RKO (cell line): Measurements from ENCODE around the gene TARBP2.

Experiments used
- DNase-seq: peaks from one replicate; pipeline ENCODE4 v3.0.0-alpha.2; 2016; ENCODE audit warnings: low spot score

Gene TARBP2

GRCh38 chr12:53500776-53501614 lies at the start of gene TARBP2:
TARBP2 (plus strand) TSS chr12:53501283; CDS start chr12:53501409, 126 bp downstream.
- peak; percentile 100 for DNase-seq

GRCh38 chr12:53451661-53452158 lies 49.4 kb upstream of the TARBP2 start, which contains the start of gene PCBP2:
PCBP2 (plus strand) TSS chr12:53452102; CDS start chr12:53454801, 2,699 bp downstream.
- peak; percentile 99 for DNase-seq

- DNase-seq, result peak; percentile 86
Observed at GRCh38 chr12:53452159-53453077, 48.7 kb upstream of the TARBP2 start.

GRCh38 chr12:53453953-53454640 lies 47.0 kb upstream of the TARBP2 start:
- DNase-seq, result no peak

- no peak for DNase-seq
Observed at GRCh38 chr12:53454707-53455106, 46.4 kb upstream of the TARBP2 start.

GRCh38 chr12:53456654-53457366 lies 44.3 kb upstream of the TARBP2 start:
- DNase-seq, result no peak

- no peak for DNase-seq
Observed at GRCh38 chr12:53459097-53459496, 42.0 kb upstream of the TARBP2 start.

- no peak for DNase-seq
Observed at GRCh38 chr12:53461059-53461458, 40.0 kb upstream of the TARBP2 start.

GRCh38 chr12:53461591-53461990 lies 39.5 kb upstream of the TARBP2 start:
- DNase-seq, result no peak

- DNase-seq, result no peak
Observed at GRCh38 chr12:53462935-53463334, 38.1 kb upstream of the TARBP2 start.

GRCh38 chr12:53463802-53464560 lies 37.1 kb upstream of the TARBP2 start:
- no peak for DNase-seq

GRCh38 chr12:53464685-53465418 lies 36.2 kb upstream of the TARBP2 start:
- DNase-seq, result no peak

- no peak for DNase-seq
Observed at GRCh38 chr12:53465679-53466078, 35.4 kb upstream of the TARBP2 start.

- no peak for DNase-seq
Observed at GRCh38 chr12:53466640-53467039, 34.4 kb upstream of the TARBP2 start.

GRCh38 chr12:53467082-53467481 lies 34.0 kb upstream of the TARBP2 start:
- no peak for DNase-seq

GRCh38 chr12:53467880-53468279 lies 33.2 kb upstream of the TARBP2 start:
- DNase-seq, result no peak

GRCh38 chr12:53468282-53468681 lies 32.8 kb upstream of the TARBP2 start:
- no peak for DNase-seq

- DNase-seq, result no peak
Observed at GRCh38 chr12:53472056-53472582, 29.0 kb upstream of the TARBP2 start.

- no peak for DNase-seq
Observed at GRCh38 chr12:53474077-53474476, 27.0 kb upstream of the TARBP2 start.

GRCh38 chr12:53474819-53475218 lies 26.3 kb upstream of the TARBP2 start:
- no peak for DNase-seq
